ENCODE data around the gene PAPPA2. TPM values are rescaled to one million over a fixed set of nuclear protein-coding genes. Genes with fewer than 3 reads are reported as not detected.

PAPPA2 gene
- total RNA-seq, 1 experiment from 2014 or later: 0.81 TPM

DNA sequence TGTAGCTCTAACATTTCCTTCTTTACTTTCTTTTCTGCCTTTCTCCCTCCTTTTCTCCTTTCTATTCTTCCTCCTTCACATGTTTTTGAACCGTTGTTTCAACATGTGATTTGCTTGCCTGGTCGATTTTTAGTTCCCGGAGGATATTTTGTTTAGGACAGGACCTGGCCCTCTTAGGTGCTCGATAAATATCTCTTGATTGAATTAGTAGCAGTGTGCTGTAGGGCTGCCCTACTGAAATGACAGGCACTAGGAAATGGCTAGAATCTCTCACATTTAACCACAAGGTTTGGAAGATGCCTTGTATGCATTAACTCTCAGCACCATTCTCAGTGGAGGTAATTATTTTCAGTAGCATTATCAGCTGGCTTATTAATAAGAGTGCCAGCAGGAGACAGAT is 305.6 kb downstream of the PAPPA2 start:
- Histone ChIP-seq H3K79me1 (ENCODE audit: insufficient read depth, low read depth, low read length, poor library complexity, severe bottlenecking) (no peaks in the 10 kb centered on the region), H3K27me3 (ENCODE audit: insufficient read depth, low read length) (no peaks in the 10 kb centered on the region), H3K4me1 (ENCODE audit: insufficient read depth, low read length) (no peaks in the 10 kb centered on the region), H3K14ac (ENCODE audit: insufficient read depth, low read length) (no peak overlapping the region), H3K27ac (ENCODE audit: insufficient read length, low read depth, low read length) (no peak overlapping the region), H4K8ac (replicated peaks; ENCODE audit: insufficient read length, low read depth, low read length) (no peak overlapping the region), H4K20me1 (ENCODE audit: control insufficient read depth, insufficient read depth, insufficient read length) (no peaks in the 10 kb centered on the region), H3K79me2 (ENCODE audit: insufficient read depth, low read length) (no peaks in the 10 kb centered on the region), H3K18ac (ENCODE audit: insufficient read length, low read depth, low read length) (no peak overlapping the region), H3K9ac (ENCODE audit: extremely low read depth, insufficient read length, low read length) (no peak overlapping the region), H3T11ph (ENCODE audit: low read length) (no peak overlapping the region), H4K5ac (ENCODE audit: insufficient read length, low read depth, low read length) (no peak overlapping the region), H3K23me2 (ENCODE audit: insufficient read length, low read depth, low read length, poor library complexity, severe bottlenecking) (no peaks in the 10 kb centered on the region), H2BK5ac (ENCODE audit: insufficient read length, low read length) (no peak overlapping the region), H3K23ac (ENCODE audit: insufficient read length, low read depth, low read length) (no peak overlapping the region), H3K4me2 (ENCODE audit: insufficient read depth, insufficient read length, low read length) (no peak overlapping the region), H2BK120ac (ENCODE audit: low read depth, low read length, poor library complexity, severe bottlenecking) (no peak overlapping the region), H2AK5ac (ENCODE audit: insufficient read length, low read length) (no peak overlapping the region), H3K56ac (ENCODE audit: insufficient read length, low read depth, low read length) (no peak overlapping the region), H2BK12ac (ENCODE audit: insufficient read length, low read depth, low read length) (no peak overlapping the region), H3K4ac (ENCODE audit: low read depth, low read length) (no peak overlapping the region), H2BK20ac (ENCODE audit: low read depth, low read length, poor library complexity, severe bottlenecking) (no peak overlapping the region), H4K91ac (ENCODE audit: insufficient read length, low read depth, low read length) (no peak overlapping the region), H2AFZ (ENCODE audit: low read length) (no peak overlapping the region), H3K9me3 (ENCODE audit: control insufficient read depth, low read depth, low read length) (no peaks in the 10 kb centered on the region), H2BK15ac (ENCODE audit: low read depth, low read length) (no peak overlapping the region)
- no peak overlapping the region for H3K27ac Mint-ChIP-seq
- DNase-seq: no peak
- no peaks in the 10 kb centered on the region for H3K27me3 Mint-ChIP-seq (ENCODE audit: low read depth)
- no CpG with 5 or more reads among the region's 4 CpGs for WGBS (ENCODE audit: extremely low coverage, insufficient read length, low lambda C conversion rate)
- no peaks in the 10 kb centered on the region for H3K9me3 Mint-ChIP-seq
- peaks cover 3 to 4% of the 10 kb centered on the region in 2 experiments; a peak in 1 of 4 replicates for H3K4me1 Mint-ChIP-seq
- TF ChIP-seq CTCF (conservative IDR thresholded peaks at IDR 0.05): no peak
- H3K36me3 Mint-ChIP-seq (ENCODE audit: insufficient read depth in 1 of 3, low read depth in 3 of 3): no peaks in the 10 kb centered on the region
- H3K4me3 Mint-ChIP-seq: no peak overlapping the region
